Measurements from ENCODE around the gene PDE3A.
"Not testable (repeated sequence)": the region's sequence is repeated elsewhere in the genome, so short reads cannot be mapped to it uniquely, and the experiment has no call there.

Gene PDE3A

DNA sequence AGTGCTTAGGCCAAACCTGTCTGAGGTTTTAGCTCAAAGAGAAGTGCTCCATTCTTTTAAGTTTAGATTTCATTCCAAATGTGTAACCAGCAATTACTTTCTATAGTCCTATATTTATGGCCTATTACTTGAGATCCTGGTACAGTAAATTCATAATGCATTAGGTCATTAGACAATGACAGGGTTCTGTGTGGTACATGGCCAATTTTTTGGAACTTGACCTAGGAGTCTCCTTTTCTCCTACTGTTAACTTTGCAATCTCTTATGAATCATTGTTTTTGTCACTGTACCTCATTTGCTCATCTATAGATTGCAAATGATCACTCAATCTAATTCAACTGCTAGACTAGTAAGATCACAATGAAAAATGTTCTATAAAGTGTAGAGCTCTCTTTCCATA, 136.7 kb downstream of the PDE3A start:
- no peak for DNase-seq

DNA sequence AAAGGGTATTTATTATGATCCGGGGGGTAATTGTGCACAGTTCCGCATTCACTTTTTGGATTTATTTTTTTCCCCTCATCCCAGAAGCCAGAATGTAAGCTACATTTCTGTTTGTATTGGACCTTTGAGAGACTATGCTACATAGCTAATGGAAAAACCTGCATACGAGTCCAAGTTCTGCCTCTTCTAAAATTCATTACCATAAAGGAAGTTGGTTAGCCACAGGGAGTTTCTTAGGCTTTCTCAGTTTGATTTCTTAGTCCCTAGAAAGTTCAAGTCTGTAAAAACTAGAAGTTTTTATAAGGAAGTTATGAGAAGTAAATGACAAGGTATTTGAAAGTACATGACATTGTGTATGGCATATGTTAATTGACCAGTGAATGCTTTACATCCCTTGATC, 138.7 kb downstream of the PDE3A start:
- no peak for DNase-seq

DNA sequence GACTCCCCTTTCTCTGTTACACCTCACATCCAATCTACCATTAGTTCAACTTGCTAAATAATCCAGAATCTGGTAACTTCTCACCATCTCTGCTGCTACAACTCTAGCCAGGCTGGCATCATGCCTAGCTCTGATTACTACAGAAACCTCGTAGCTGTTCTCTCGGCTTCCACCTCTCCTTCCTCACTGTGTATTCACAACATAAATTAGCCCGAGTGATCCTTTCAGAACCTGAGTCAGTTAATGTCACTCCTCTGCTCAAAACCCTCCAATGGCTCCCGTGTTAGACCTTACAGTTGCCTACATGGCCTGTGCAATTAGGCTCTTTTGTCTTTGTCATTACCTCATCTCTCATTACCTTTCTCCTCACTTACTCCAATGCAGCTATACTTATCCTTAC, 139.4 kb downstream of the PDE3A start:
- no peak for DNase-seq

DNA sequence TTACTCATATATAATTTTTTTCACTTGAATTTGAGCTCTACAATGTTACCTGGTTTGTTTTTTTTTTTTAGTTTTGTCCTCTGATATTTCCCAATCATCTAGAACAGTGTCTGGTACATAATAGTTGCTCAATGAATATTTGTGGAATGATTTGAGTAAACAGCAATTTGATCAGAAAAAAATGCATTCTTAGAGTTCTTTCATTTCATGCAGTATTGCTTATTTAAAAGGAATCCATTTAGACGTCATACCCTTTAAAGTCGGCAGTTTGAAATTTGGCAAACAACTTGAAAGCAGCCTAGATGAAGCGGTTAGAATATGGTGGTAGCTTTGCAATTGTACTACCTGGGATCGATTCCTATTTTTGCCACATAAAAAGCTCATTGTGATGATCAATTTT, 140.0 kb downstream of the PDE3A start:
- DNase-seq: no peak

DNA sequence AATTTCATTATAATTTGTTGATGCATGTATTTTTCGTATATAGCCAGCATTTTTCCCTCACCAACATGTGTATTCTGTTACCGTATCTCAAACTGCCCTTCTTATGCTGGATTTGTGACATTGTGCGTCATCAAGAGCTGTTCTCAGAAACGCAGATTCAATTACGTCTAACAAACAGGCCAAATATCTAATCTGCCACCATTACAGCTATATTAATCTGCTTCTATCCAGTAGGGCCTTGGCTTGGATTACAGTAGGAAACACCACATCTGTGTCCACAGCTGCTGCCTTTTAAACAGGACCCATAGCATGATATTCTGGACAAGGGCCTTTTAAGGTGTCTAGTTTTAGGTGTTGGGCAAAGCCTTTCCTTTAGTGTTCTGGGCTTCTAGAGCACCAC, 140.6 kb downstream of the PDE3A start:
- no peak for DNase-seq

DNA sequence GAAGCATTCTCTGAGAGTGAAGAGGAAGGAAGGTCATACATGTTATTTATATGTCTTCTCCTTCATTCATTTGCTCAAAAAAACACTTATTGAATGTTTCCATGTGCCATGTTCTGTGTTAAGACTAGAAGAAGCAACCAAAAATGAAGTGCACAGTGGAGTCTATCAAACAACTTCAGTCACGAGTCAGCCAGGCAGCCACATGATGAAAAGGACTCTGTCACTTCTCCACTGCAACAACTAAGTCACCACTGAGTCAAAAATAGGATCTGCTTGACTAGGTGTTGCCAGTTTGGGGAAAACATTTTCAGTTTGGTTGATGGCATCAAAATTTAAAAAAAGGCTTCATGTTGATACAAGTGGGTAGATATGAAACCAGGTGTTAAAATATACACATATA, 142.5 kb downstream of the PDE3A start:
- no peak for DNase-seq

DNA sequence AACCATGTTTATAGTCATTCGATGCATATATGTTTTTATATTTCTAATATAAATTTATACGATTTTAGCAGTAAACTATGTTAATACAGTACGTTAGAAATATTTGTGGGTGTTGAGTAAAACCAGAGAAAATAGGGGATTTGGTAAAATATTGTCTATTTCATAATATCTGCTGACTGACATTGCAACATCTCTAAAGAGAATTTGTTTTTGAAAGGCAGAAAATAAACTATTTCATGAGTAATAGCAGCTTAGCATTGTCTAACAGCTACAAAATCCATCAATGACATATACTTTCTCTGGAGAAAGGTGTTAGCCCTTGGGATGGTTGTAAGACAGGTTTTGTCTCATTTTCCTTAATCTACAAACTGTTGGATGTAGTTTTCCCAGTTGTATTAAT, 144.9 kb downstream of the PDE3A start:
- no peak for DNase-seq

DNA sequence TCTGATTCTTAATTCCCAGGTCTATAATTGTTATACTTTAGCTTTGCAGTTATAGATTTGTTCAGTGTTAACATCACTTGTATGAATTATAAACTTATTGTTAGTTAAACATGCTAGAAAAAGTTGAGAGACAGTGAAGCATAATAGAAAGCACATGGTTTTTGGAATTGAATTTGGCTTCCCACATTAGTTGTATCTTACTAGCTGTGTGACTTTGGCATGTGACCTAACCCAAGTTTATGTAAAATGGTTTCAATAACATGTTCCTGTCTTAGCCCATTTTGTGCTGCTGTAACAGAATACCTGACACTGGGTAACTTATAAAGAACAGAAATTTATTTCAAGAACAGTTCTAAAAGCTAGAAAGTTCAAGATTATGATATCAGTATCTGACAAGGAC, 146.3 kb downstream of the PDE3A start:
- no peak for DNase-seq

DNA sequence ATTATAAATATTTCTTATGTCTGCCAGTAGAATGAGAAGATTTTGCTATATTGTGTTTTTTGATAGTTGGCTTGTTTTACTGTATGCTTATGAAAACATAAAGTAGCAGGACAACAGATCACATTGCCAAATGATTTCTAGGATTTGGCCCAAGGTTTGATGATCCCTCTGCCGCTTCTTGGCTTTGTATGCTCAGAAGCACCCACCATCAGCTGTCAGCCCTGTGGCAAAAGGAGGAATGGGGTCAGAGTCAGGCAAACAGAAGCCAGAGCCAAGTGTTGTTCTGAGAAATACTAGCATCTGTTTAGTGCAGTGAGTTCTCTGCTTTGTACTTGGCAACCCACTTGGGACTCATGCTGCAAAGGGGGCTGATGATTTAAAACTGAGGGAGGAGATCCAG, 152.2 kb downstream of the PDE3A start:
- no peak for DNase-seq

DNA sequence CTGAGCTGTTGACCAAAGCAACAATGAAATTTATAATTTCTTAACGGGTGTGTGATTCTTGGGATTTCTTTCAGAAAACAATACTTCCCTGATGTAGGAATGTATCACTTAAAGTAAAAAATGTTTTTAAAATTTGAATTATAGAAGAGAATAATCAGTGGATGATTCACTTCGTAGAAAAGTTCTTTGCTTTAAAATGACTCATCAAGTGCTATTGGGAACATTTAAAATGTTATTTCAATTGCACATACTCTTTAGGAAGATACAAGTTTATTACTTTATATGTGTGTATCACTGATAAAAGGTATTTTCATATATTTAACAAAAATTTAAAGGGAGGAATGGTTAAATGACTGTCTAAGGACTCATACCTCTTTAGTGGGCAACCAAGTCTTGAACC, 155.3 kb downstream of the PDE3A start:
- DNase-seq: no peak

DNA sequence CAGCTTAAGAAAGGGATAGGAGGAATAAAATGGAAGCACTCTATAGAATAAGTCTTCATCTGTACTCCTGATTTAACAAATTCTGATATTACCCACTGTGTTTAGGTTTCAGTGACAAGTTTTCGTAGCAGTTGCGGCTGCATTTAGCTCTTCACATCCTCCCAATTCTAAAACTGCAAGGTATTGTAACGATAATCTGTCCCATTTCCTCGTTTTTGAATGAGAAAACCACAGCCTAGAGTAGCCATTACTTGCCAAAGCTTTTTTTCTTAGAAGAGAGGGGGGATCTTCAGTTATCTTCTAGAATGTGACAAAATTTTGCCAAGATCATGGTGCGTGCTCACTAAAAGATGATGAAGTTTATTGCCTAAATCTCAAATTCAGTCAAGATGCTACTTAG, 155.8 kb downstream of the PDE3A start:
- DNase-seq: no peak

DNA sequence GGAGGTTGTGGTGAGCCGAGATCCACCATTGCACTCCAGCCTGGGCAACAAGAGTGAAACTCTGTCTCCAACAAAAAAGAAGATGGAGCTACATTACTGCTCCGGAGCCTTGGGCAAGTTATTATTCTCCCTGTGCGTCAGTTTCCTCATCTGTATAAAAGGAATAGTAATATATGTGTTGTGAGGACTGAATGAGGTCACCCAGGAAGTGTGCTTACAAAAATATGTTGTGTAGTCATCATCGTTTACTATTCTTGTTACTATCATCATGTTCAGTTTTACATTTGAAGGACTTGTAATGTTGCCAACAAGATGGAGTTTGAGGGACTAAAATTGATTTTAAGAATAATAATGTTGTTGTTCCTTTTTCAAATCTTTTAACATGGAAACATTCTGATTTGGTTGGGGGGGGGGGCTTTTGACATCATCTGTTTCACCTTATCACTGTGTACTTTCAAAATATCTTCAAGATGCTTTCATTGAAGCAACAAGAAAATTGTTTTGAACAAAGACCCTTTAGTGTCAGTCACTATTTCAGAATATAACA, 156.8 kb downstream of the PDE3A start:
- no peak for DNase-seq

DNA sequence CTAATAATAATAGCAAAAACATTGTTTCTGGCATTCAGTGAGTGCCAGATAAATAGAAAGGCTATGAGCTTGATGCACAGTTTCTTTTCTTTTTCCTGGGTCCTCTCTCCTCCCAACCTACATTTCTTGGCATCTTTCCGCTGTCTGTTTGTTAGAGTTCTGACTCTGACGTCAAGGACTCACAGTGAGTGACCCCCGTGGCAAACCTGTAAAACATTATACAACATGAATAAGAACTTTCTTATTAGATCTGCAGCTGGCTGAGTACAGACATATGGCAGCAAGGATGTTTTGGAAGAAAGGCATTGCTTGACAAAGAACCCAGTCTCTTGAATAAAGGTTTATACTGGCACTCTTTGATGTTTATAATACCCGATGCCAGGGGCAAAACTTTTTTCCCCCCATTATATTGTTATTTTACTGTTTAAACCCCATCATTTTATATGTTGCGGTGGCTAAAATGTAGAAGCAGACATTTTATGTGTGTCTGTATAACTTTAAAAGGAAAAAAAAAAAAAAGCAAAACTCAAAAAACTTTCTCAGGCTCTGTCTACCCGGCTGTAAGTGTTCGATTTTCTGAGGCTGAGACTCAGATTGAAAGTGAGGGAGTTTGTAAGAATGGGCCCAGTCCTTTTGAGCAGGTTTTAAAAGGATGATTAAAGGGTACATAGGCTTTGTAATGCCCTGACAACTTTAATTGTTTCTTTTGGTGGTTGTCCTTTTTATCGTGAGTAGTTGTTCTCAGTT, 159.3 kb downstream of the PDE3A start:
- no peak for DNase-seq

DNA sequence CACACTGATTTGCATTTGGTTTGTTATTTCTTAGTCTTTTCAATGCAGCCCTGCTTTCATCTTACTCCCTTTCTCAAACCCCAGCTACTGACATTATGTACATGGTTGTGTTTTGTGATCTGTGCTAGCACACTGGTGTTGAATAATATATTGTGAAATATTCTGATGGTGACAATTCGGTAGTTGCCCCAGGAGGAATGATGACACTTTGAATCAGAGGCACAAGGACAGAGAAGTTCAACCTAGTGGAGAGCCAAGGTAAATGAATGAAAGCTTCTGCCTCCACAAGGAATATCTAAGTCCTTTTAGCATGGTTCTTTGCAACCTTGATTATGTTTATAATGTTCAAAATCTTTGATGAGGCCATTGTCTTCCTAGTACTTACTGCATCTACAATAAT, 159.9 kb downstream of the PDE3A start:
- no peak for DNase-seq

DNA sequence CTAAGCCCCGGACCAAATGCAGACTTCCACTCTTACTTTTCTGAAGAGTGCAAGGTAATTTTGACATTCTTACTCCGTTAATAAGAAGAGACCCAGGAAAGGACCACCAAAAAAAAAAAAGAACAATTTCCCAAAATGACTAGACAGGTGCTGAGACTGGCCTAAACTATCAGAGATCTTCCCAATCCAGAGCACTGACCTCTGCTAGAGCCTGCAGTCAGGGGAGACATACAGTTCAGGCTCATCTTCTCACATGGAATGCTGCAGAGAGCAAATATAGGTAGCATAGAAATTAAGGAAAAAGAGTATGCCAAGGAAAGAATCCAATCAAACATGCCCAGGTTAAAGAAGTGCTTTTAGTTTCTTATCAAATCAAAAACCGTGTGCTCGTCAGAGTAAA, 177.9 kb downstream of the PDE3A start:
- no peak for DNase-seq

DNA sequence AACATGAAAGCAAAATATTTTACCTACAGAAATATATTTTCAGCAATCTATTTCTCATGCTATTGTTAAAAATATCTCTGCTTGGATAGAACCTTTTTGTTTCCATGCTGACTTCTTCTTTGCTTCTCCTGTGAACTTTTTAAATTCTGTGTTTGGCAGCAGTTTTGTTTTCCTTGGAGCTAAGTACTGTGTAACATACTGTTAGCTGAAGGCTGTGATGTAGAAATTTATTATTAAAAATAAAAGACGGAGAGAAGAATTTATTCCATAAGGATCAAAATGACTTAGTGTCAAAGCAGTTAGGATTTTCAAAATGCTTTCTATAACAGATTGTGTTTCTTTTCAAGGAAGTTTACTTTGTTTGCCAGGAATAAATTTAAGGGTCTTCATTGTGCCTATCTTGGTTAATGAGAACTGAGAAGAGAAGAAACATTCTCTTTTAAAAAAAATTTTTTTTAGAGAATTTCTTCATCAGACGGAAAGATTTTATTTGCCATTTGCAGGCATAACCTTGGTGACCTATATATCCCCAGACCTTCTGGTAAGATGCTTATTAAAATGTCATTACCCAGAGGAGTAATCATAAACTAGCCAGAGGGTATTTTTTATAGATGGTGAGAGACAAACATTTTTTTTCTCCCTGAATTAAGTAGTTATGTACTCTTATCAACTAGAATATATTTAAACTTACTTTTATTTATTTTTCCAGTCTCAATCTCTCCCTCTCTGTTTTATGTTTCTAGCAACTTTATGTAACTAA, 179.7 kb downstream of the PDE3A start:
- no peak for DNase-seq

DNA sequence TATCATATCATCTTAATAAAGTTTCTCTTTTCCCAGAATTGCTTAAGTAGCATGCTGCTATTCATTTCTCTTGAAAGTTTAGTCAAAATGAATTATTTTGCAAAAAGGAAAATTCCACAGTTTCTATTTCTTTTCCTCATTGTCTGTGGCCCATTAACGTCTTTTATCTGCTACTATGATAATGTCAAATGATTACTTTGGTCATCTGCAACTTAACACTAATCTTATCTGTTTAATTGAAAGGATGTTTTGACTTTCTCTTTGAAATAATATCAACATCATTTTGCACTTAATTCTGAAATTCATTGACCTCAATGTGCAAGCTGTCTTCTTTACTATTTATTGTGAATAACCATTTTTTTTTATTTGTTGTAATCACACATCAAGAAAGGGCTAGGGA, 180.3 kb downstream of the PDE3A start:
- DNase-seq: no peak

DNA sequence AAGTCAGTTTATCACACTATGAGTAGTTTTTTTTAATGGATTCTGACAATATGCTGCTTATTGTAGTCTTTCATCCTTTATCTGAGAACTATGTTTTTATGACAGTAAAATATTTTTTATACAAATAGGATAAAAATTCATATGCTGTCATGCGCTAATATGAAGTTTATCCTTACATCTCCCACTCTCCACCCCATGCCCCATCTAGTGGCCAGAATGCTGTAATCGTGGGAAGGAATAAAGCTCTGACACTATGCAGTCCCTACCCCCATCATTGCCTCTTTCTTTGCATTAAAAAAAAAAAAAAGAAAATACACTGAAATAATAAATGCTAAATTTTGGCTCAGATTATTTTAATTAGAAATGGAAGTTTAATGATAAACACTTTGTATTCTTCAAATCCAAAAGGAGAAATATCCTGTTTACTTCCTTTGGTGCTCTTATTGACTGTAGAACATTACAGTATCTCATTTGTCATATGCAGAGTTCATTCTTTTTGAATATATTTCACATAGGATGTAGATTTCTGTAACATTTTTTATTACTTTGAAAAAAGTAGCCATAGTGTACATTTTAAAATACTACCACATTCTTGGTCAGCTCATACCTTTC, 180.9 kb downstream of the PDE3A start:
- DNase-seq: no peak

DNA sequence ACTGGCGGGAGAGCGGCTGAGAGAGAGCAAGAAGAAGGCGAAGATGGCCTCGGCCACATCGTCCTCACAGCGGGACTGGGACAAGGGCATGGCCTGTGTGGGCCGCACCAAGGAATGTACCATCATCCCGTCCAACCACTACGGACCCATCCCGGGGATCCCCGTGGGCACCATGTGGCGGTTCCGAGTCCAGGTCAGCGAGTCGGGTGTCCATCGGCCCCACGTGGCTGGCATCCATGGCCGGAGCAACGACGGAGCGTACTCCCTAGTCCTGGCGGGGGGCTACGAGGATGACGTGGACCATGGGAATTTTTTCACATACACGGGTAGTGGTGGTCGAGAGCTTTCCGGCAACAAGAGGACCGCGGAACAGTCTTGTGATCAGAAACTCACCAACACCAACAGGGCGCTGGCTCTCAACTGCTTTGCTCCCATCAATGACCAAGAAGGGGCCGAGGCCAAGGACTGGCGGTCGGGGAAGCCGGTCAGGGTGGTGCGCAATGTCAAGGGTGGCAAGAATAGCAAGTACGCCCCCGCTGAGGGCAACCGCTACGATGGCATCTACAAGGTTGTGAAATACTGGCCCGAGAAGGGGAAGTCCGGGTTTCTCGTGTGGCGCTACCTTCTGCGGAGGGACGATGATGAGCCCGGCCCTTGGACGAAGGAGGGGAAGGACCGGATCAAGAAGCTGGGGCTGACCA, 183.6 kb downstream of the PDE3A start:
- not testable (repeated sequence) for DNase-seq

DNA sequence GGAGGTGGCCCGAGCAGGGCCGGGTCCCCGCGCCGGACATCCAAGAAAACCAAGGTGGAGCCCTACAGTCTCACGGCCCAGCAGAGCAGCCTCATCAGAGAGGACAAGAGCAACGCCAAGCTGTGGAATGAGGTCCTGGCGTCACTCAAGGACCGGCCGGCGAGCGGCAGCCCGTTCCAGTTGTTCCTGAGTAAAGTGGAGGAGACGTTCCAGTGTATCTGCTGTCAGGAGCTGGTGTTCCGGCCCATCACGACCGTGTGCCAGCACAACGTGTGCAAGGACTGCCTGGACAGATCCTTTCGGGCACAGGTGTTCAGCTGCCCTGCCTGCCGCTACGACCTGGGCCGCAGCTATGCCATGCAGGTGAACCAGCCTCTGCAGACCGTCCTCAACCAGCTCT, 184.2 kb downstream of the PDE3A start:
- DNase-seq: not testable (repeated sequence)

DNA sequence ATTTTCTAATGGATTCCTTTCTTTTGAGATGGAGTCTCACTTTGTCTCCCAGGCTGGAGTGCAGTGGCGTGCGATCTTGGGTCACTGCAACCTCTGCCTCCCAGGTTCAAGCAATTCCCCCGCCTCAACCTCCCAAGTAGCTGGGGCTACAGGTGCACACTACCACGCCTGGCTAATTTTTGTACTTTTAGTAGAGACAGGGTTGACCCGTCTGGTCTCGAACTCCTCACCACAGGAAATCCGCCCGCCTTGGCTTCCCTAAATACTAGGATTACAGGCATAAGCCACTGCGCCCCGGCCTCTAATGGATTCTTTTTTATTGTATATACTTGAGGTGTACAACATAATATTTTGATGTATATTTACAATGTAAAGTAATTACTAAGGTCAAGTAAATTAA, 186.7 kb downstream of the PDE3A start:
- DNase-seq: no peak

DNA sequence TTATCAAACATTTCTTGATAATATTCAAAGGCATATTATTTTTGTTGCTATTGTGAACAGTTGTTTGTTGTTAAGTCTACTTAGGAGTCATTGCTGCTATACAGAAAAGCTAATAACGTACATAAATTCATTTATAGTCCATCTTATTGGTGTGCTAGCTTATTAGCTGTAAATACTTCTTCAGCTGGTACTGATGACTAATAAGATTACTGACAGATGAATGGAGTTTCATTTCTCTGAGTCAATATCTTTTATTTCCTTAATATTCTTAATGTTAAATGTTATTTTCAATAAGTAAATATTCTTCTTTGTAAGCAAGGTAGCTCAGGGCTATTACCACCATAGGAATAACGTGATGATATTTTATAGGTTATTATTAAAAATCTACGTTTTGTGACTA, 187.4 kb downstream of the PDE3A start:
- no peak for DNase-seq

DNA sequence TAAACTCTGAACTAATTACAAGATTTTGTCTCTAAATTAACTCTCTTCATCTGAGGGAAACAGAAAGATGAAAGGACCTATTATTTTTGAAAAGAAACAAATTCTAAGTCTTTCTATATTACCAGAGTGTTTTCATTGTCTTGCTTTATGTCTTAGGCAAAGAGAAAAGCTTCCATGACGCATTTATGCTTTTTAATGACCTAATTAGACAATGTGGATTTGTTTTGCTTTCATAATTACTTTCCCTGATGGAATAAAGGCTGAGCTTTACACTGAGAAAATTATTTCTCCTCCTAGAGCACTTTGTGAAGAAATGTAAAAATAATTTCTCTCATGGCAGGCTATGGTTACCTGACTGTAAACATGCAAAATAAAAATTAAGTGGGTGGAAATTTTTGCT, 188.8 kb downstream of the PDE3A start:
- DNase-seq: no peak
